KBM-7 (cell line): ENCODE data around the gene TTBK1.

ENCODE experiments used
- DNase-seq: peaks from one replicate; pipeline ENCODE4 v3.0.0-alpha.2; 2015
- in situ Hi-C: fragments of 300-500 bp; cut with MboI; formaldehyde crosslinking; loops from 2 replicates; pipeline ENCODE4 v1.14.3; 2020; ENCODE audit warnings: low sequenced_read_pairs, low pct_unique_long_range_greater_than_20kb, mixed read lengths

TTBK1 gene

DNA sequence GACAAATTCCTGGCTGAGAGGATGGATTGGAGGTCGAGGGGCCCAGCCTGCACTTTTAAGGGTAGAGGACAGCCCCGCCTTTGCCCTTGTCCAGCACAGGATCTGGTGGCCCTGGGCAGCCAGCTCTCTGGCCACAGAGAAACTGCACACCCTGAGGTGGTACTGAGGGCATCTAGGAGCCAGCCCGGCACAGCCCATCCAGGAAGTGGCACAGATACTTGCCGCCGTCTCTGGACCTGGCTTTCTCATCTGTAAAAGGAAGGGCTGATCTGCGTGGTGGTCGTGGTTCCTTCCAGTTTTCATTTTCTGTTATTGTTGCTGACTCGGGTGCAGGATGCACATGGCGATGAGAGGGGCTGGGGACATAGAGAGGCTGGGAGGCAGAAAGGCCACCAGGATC is 38.8 kb downstream of the TTBK1 start:
- no peak for DNase-seq
- in situ Hi-C loops, result no loop called here

DNA sequence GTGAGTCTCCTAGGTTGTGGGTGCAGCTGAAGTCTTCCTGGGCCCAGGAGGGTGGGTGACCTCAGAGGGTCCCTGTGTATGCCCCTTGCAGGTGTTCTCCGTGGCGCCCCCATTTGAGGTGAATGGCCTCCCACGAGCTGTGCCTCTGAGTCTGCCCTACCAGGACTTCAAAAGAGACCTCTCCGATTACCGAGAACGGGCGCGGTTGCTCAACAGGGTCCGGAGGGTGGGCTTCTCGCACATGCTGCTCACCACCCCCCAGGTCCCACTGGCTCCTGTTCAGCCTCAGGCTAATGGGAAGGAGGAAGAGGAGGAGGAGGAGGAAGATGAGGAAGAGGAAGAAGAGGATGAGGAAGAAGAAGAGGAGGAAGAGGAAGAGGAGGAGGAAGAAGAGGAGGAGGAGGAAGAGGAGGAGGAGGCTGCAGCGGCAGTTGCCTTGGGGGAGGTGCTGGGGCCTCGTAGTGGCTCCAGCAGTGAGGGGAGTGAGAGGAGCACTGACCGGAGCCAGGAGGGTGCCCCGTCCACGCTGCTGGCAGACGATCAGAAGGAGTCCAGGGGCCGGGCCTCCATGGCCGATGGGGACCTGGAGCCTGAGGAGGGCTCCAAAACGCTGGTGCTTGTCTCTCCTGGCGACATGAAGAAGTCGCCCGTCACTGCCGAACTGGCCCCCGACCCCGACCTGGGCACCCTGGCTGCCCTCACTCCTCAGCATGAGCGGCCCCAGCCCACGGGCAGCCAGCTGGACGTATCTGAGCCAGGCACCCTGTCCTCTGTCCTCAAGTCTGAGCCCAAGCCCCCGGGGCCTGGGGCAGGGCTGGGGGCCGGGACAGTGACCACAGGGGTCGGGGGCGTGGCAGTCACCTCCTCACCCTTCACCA is 39.6 kb downstream of the TTBK1 start:
- in situ Hi-C loops, result no loop called here
- DNase-seq, result no peak

DNA sequence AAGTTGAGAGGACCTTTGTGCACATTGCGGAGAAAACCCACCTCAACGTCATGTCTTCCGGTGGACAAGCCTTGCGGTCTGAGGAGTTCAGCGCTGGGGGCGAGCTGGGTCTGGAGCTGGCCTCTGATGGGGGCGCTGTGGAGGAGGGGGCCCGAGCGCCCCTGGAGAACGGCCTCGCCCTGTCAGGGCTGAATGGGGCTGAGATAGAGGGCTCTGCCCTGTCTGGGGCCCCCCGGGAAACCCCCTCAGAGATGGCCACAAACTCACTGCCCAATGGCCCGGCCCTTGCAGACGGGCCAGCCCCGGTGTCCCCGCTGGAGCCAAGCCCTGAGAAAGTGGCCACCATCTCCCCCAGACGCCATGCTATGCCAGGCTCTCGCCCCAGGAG is 40.2 kb downstream of the TTBK1 start:
- in situ Hi-C loops, result no loop called here
- DNase-seq, result no peak

DNA sequence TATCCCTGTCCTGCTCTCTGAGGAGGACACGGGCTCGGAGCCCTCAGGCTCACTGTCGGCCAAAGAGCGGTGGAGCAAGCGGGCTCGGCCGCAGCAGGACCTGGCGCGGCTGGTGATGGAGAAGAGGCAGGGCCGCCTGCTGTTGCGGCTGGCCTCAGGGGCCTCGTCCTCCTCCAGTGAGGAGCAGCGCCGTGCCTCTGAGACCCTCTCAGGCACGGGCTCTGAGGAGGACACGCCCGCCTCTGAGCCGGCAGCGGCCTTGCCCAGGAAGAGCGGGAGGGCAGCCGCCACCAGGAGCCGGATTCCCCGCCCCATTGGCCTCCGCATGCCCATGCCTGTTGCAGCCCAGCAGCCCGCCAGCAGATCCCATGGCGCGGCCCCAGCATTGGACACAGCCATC is 40.6 kb downstream of the TTBK1 start:
- in situ Hi-C loops, result no loop called here

DNA sequence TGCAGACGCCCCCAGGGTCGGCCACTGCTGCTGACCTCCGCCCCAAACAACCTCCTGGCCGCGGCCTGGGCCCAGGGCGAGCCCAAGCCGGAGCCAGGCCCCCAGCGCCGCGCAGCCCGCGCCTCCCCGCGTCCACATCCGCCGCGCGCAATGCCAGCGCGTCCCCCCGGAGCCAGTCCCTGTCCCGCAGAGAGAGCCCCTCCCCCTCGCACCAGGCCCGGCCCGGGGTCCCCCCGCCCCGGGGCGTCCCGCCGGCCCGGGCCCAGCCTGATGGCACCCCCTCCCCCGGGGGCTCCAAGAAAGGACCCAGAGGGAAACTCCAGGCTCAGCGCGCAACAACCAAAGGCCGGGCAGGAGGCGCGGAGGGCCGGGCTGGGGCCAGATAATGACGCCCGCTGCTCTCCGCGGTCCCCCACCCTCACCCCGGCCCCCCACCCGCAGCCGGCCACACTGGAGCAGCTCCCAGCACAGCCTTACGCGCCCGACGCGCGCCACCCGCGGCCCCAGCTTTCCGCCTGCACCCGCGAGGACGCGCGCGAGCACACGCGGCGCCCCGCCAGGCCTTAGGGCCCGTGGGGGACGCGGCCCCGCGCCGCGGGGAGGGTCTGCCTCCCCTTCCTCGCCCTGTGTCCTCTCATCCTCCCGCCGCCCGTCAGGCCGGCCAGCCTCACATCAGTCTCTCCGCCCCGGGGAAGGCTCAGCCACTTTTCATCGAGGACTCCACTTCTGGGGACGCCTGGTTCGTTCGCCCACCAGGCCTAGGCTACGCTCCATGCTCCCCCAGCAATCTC is 41.9 kb downstream of the TTBK1 start:
- in situ Hi-C loops, result no loop called here

More for the DNA sequence above, 40.6 kb downstream of the TTBK1 start:
- no peak for DNase-seq

DNA sequence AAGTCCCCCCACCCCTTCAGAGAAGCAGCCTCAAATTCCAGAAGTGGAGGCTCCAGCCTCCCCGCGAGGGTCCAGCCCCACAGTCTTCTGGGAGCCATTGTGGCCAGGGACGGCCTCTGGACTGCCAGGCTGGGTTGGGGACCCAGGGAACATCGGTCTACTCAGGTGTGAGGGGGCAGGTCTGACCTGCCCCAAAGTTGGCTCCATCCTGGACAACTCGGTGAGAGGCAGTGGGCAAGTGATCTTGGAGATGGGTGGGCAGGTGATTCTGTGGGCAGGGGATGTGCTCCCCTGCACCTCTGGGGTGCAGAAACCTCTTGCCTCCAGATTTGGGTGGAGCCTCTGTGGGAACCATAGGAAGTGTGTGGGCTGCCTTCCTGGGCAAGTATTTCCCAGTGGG is 42.6 kb downstream of the TTBK1 start:
- DNase-seq, result no peak
- in situ Hi-C loops, result no loop called here

More for the DNA sequence above, 41.9 kb downstream of the TTBK1 start:
- no peak for DNase-seq

DNA sequence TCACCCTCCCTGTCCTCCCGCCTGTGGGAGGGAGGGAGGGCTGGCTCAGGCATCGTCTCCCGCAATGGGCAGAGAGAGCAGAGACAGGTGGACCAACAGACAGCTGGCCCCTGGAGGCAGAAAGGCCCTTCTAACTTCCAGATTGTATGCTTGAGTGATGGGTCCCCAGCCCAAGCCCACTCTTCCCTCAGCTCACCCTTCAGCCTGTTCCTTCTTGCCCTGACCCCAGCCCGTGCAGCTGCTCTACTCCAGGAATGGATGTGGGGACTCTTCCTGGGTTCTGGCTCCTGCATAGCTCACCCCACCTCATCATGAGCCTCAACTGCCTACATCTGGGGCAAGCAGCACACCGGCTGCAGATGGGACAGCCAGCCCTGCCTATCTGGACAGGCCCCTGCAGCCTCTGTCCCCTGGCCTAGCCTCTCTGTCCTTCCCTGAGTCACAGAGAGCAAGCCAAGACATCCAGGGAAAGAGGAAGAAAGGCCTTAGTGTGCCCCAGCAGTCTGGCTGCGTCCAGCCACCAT is 43.2 kb downstream of the TTBK1 start:
- in situ Hi-C loops, result no loop called here

DNA sequence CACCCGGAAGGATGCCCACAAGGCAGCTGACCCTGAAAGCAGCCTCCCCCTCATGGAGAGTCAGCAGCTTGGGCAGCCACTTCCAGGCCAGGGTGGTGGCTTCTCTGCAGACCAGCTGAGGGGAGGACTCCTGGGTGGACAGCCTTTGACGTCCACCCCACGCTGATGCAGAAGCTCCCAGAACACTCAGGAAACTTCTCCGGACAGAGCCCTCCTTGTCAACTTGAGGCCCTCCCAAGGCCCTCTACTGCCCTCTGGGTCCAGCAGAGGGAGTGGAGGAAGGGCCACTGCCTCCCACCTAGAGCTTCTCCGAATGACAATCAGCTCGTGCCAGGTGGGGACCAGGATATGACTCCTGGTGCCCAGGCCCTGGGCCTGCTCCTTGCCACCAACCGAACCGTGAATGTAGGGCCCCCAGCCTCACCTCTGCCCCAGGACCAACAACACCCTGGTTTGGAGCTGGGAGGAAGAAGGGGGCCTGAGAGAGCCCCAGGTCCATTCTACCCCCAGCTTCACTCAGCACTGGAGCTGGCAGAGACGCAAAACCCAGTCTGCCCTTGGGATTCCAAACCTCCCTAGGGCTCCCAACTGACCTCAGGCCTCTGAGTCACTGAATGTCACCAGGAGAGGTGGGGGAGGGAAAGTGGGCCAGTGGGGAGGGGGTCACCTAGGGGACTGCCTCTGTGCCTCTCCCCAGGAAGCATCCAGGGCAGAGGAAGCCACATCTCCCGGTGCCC is 43.9 kb downstream of the TTBK1 start:
- in situ Hi-C loops, result no loop called here
- DNase-seq, result no peak

More for the DNA sequence above, 43.2 kb downstream of the TTBK1 start:
- DNase-seq, result no peak

DNA sequence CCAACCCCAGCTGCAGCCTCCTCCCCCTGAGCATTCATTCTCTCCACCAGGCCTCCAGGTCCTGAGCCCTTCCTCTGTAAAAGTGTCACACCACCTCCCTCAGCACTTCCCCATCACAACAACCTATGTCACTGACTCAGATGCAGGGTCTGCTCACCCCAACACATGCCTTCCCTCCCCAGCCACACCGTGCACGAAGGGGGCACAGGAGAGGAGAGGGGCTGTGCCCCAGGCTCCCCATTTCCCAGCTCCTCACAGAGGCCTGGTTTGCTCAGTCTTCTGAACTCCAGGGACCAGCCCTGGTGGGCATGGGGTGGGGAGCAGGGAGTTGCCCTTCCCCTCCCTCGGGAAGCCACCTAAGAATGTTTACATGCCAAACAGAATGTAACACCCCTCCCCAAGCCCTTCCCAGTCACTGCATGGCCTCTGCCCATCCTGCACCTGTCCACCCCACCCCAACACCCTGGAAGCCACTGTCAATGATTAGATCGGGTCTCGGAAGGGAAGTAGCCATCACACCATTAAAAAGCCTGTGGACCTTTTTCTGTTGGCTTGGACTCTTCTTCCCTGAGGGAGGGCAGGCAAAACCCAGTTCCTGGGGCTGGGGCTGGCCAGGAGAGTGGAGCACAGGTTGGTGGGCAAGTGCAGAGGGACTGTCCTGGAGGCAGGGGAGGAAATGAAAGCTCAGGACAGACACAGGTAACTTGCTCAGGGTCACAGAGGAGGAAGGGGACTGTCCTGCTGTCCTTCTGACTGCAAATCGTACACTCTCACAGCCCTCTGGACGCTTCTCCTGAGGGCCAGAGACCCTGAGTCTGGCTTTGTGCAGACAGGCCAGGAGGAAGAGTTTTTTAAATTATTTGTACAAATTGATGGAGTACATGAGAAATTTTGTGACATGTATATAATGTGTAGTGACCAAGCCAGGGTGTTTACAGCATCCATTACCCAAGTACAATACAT is 44.7 kb downstream of the TTBK1 start:
- in situ Hi-C loops, result no loop called here
- DNase-seq, result no peak

DNA sequence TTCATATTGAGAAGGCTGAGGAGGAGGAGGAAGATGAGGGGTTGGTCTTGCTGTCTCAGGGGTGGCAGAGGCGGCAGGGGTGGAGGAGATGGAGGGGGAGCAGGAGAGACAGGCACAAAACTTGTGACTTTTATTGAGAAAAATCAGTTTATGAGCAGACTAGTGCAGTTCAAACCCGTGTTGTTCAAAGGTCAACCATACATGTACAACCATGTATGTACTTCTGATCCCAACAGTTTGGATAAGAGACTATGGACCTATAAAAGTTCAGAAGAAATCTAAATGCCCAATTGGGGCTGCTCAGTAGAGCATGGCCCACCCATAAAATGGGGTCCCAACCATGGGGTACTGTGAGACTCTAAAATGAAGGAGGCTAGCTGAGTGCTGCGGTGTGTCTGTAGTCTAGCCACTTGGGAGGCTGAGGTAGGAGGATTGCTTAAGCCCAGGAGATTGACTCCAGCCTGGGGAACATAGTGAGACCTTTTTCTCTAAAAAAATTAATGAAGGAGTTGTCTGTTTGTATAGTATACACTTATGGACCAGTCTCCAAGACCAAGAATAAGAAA is 47.1 kb downstream of the TTBK1 start:
- in situ Hi-C loops, result no loop called here
- DNase-seq, result no peak

DNA sequence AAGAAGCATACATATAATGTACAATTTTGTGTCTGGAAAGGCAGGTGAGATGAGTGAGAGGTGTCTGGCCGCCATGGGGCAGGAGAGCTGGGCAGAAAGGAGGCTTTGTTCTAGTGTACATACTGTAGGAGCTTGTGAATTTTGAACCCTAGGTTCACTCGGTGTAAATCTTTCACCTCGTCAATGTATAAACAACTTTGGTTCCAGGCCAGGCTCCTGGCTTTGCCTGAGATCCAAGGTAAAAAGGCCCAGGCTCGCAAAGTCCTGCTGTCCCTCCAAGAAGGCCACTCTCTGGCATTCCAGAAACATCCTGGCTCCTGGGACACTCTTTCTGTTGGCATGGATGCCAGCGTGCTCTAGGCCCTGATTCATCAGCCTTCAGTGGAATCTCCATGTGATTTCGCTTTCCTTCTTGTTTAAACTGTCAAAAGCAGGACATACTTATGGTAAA is 47.6 kb downstream of the TTBK1 start:
- no peak for DNase-seq
- in situ Hi-C loops, result no loop called here

DNA sequence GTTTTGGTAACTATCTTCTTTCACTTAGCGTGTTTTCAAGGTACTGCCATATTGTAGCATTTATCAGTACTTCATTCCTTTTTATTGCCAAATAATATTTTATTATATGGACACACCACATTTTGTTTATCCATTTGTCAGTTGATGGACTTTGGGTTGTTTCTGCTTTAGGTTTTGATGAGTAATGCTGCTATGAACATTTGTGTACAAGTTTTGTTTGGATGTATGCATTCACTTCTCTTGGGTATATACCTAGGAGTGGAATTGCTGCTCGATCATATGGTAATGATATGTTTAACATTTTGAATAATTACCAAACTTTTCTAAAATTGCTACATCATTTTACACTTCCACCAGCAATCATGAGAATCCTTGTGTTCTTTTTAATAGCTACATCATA is 48.4 kb downstream of the TTBK1 start:
- in situ Hi-C loops, result no loop called here

DNA sequence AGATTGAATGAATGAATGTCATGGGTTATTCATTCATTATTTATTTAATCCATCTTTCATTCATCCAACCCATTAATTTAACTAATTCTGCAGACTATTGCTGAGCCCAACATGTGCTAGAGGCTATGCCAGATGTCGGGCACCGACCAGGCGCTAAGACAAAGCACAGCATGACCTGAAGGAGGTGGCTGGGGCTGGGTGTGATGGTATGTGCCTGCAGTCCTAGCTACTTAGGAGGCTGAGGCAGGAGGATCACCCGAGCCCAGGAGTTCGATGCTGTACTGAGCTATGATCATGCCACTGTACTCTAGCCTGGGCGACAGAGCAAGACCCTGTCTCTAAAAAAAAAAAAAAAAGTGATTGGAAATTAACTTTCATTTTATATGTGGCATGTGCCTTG is 49.1 kb downstream of the TTBK1 start:
- no peak for DNase-seq
- in situ Hi-C loops, result no loop called here

More for the DNA sequence above, 48.4 kb downstream of the TTBK1 start:
- no peak for DNase-seq

DNA sequence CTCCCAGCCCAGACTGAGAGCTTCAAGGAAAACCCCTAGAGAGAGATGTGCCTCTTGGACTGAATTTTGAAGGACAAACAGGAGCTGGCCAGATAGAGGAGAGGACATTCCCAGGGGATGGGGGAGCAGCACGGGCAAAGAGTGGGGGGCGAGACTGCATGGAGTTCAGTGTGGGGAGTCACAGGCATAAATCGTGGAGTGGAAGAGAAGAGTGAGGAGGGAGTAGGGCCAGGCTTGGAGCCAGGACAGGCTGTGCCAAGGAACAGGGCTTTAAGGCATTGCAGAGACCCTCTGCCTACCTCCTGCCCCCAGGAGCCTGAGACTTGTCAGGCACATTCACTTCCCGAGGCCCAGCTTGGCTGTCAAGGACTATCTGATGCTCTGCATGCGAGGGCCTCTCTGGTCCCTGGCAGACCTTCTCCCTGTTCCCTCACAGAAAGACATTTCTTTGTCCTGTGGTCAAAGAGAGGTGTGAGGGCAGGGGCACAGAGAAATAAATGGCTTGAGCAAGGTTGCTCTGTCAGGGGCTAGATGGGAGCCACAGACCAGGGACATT is 49.6 kb downstream of the TTBK1 start:
- DNase-seq, result no peak
- in situ Hi-C loops, result no loop called here

DNA sequence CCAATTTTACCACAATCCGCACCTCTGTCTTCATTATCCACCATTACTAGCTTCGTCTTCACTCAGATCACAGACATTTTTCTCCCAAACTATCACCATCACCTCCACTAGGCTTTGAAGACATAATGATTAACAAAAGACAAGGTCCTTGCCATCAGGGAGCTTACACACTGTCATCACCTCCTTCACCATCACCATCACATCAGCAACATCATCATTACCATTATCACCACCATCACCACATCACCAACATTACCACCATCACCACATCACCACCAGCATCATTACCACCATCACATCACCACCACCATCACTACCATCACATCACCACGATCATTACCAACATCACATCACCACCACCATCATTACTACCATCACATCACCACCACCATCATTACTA is 50.4 kb downstream of the TTBK1 start:
- in situ Hi-C loops, result no loop called here

DNA sequence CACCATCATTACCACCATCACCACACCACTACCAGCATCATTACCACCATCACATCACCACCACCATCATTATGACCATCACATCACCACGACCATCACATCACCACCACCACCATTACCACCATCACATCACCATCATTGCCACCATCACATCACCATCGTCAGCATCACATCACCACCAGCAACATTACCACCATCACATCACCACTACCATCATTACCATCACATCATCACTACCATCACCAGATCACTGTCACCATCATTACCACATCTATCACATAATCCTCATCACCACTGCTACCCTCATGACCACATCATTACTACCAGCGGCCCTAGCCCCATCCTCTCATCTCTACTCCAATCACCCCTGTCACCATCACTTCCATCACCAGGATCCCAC is 51.3 kb downstream of the TTBK1 start:
- in situ Hi-C loops, result no loop called here
- no peak for DNase-seq

More for the DNA sequence above, 50.4 kb downstream of the TTBK1 start:
- DNase-seq, result no peak

DNA sequence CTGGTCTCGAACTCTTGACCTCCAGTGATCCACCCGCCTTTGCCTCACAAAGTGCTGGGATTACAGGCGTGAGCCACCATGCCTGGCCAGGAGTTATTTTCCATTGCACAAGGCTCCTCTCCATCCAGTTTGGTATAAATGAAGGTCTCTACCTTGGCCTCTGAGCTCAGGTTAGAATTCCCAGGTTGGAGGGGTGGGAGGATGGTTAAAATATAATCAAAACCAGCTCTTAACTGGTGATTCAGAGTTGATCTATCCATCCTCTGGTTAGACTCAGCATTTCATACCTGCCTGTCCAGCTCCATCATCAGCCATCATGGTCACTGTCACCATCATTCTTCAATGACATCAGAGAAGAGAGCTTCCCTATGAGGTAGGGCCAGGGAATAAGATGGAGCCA is 52.2 kb downstream of the TTBK1 start:
- no peak for DNase-seq
- in situ Hi-C loops, result no loop called here
